Esophagus mucosa (tissue), 1 donor: ENCODE results near the gene GPX7. TPM values are rescaled to one million over a fixed set of nuclear protein-coding genes. Genes with fewer than 3 reads are reported as not detected.

Source experiments
- ATAC-seq: fragments of 200-7000 bp; cut with Tn5 transposase; one replicate; pipeline ENCODE4 v1.9.1; 2020
- total RNA-seq: library from RNA; stranded (reverse); gene quantifications from one replicate; pipeline ENCODE4 v1.2.4, GENCODE V29; 2023
- donor health status: DM: yes; HTN: yes; CAD: no.

Gene GPX7
- total RNA-seq, 1 donor from 2014 or later, result 1.6 TPM

GRCh38 chr1:52588535-52588934 lies 13.6 kb upstream of the GPX7 start:
- ATAC-seq, result no peak

- no peak for ATAC-seq
These were observed 11.9 kb upstream of the GPX7 start for GRCh38 chr1:52590266-52590665.

GRCh38 chr1:52592637-52593323 lies 9.4 kb upstream of the GPX7 start:
- ATAC-seq, result no peak

GRCh38 chr1:52593495-52593894 lies 8.7 kb upstream of the GPX7 start:
- ATAC-seq, result no peak

DNA sequence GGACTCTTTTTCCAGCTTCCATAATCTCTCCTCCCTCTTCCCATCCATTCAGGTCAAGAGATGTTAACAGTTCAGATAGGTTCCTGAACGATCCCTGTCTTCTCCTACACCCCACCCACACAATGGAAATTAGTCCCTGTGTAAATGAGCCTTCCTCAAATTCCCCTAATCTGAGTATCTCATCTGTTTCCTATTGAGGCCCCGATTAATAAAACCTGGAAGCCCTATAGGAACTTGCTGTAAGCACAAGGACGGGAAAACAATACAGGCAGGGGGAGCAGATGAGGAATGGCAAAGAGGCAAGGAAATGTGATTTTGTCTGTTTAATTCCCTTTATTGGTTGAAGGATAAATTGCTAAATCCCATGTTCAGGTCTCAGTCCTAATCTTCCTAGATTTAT lies 7.1 kb upstream of the GPX7 start:
- no peak for ATAC-seq

DNA sequence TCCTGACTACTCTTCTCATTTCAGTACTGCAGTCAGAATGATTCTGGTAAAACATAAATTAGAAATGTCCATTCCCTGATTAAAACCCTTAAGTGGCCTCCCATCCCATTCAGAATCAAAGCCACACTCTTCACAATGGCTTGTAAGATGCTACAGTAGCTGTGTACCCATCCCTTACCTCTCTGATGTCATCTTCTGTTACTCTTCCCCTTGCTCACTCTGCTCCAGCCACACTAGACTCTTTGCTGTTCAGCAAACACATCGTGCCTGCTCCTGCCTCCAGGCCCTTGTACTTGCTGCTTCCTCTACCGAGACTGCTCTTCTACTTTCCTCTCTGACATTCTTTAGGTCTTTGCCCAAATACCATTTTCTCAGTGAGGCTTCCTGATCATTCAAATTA lies 4.3 kb upstream of the GPX7 start:
- ATAC-seq, result no peak

- no peak for ATAC-seq
These were observed 3.4 kb upstream of the GPX7 start for GRCh38 chr1:52598729-52599128.

DNA sequence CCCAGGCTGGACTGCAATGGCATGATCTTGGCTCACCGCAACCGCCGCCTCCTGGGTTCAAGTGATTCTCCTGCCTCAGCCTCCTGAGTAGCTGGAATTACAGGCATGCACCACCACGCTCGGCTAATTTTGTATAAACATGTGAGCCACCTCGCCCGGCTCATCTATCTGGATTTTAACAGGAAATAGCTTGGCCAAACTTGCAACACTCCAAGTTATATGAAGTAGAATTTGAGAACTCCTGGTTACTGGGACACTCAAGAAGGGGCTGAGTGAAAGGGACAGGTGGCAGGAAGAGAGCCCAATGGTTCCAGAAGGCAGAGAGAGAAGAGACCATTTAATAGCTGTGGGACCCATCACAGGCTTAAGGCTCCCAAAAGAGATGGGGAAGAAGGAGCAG lies 2.9 kb upstream of the GPX7 start:
- ATAC-seq, result no peak

GRCh38 chr1:52600533-52601179 lies 1.5 kb upstream of the GPX7 start:
- ATAC-seq, result no peak

DNA sequence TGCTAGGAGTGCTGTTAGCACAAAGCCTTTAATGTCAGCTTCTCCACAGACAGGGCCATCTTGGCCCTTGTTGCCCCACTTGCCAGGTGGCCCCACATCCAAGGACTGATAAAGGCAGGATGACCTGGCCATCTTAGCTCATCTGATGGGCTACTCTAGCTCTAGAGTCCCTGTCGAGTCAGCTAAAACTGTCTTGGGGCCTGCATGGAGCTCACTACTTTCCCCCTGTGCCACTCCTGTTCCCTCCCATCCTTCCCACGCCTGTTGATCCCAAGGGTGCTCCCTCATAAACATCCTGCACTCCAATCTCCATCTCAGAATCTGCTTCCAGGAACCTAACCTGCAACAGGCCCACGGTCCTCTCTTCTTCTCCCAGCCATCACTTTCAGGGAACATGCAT lies 652 bp upstream of the GPX7 start:
- no peak for ATAC-seq

- ATAC-seq, result no peak
These were observed 857 bp downstream of the GPX7 start for GRCh38 chr1:52602856-52603600.

DNA sequence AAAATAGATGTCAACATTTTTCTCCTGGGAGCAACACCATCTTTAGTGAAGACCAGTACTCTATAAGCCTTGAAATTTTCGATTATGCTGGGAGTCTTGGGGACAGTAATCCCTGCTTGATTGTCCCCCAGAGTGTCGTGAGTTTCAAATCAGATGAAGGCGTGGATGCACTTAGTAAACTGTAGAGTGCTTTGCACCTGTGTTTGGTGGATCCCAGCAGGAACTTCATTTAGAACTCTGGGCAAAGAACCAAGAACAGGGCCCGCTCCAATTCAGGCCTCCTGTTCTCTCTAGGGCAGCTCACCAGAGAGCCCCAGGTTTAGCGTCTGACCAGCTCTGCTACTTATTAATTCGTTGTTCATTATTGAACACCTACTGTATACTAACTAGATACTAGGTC lies 1.5 kb downstream of the GPX7 start:
- ATAC-seq, result no peak

- peak; percentile 11 for ATAC-seq
These were observed 2.0 kb downstream of the GPX7 start for GRCh38 chr1:52604063-52604770.

DNA sequence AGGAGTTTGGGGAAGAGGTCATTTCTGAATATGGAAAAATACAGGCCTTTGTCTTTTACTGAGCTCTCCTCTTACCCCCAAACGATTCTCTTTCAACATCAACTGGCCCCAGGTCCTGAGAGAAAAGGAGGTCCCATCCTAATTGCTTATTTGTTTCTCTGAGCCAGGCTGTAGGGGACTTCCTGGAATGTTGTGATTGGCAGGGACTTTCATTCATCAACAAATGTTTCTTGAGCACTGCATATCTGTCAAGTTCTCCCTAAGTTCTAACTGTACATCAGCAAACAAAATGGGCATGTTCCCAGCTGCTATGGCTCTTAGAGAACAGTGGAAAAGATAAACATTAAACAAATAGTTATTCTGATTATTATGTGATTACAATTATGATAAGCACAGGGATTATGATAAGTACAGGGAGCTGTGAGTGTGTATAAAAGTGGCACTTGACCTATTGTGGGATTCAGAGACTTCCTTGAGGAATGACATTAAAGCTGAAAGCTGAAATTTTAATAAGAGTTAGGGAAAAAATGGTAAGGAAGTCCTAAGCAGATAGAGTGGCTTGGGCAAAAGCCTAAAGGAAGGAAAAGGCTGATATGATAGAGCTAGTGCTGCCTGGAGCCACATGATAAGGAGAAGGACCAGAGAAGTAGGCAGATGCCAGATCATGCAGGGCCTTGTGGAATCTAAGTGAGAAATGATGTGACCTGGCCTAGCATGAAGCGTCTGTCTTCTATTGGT lies 11.6 kb downstream of the GPX7 start:
- ATAC-seq, result no peak

DNA sequence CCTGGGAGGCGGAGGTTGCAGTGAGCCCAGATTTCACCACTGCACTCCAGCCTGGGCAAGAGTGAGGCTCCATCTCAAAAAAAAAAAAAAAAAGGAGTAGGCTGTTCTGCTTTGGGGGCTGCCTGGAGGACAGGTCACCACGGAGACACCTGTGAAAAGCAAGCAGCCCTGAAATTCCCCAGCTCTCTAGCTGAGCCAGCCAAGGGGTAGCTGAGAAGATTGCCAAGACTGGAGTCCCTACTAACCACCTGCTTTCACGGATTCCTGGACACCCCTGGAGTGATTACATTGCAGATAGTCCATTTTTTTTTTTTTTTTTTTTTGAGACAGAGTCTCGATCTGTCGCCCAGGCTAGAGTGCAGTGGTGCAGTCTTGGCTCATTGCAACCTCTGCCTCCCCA lies 12.5 kb downstream of the GPX7 start:
- ATAC-seq, result no peak

DNA sequence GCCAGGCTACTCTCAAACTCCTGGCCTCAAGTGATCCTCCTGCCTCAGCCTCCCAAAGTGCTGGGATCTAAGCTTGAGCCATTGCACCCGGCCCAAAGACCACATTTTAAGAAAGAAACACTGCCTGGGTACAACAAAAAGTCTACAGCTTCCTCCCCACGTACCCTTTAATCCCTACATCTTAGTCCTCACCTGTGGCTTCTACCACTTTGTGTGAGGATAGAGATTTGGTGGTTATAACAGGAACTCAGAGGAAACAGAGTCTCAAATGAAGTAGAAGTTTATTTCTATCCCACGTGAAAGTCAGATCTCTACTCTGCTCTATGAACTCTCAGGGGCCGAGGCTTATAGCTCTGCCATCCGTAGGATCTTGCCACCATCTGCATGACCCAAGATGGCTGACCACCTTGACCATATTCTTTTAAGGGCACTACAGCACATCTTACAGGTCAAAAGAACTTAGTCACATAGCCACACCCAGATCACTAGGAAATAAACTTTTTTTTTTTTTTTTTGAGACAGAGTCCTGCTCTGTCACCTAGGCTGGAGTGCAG lies 13.4 kb downstream of the GPX7 start:
- ATAC-seq, result no peak

GRCh38 chr1:52621950-52622349 lies 19.8 kb downstream of the GPX7 start:
- no peak for ATAC-seq

DNA sequence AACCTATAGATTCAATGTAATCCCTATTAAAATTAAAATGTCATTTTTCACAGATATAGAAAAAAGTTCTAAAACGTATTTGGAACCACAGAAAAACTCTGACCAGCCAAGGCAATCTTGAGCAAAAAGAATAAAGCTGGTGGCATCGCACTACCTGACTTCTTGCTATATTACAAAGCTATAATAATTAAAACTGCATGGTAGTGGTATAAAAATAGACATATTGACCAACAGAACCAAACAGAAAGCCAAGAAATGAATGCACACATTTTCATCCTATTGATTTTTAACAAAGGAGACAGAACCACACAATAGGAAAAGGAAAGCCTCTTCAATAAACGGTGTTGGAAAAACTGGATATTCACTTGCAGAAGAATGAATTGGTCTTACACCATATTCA lies 21.6 kb downstream of the GPX7 start:
- no peak for ATAC-seq

DNA sequence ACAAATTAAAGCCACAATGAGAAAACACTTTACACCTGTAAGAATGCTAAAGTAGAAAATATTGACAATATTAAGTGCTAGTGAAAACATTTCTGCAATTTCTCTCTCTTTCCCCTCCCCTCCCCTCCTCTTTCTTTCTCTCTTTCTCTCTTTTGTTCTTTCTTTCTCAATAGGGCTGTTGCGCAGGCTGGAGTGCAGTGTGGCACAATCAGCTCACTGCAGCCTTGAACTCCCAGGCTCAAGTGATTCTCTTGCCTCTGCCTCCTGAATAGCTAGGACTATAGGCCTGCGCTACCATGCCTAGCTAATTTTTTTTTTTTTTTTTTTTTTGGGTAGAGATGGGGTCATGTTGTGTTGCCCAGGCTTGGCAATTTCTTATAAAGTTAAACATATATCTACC lies 24.9 kb downstream of the GPX7 start:
- no peak for ATAC-seq

GRCh38 chr1:52628614-52629324 lies 26.6 kb downstream of the GPX7 start:
- no peak for ATAC-seq

- ATAC-seq, result no peak
These were observed 27.1 kb downstream of the GPX7 start for GRCh38 chr1:52629325-52629643.

- ATAC-seq, result no peak
These were observed 27.5 kb downstream of the GPX7 start for GRCh38 chr1:52629667-52630066.
